HepG2 (cell line): ENCODE data around the gene SUSD2. TPM values are rescaled to one million over a fixed set of nuclear protein-coding genes. Genes with fewer than 3 reads are reported as not detected.

ENCODE experiments used
- BRF2 ChIP-seq: sonication (generic); formaldehyde crosslinking; IDR thresholded peaks from 2 replicates; pipeline ENCODE4 v1.8.1; 2022; ENCODE audit warnings: mild to moderate bottlenecking, missing genetic modification reagents
- CREM ChIP-seq, 2 experiments: sonication (generic) in 1 of 2; formaldehyde crosslinking in 1 of 2; IDR thresholded peaks; 2 replicates each; pipeline versions ENCODE4 v1.4.0 to v1.6.1; 2016 to 2020; ENCODE audit warnings: antibody characterized with exemption in 1 of 2, mild to moderate bottlenecking in 1 of 2, missing genetic modification reagents in 1 of 2
- GZF1 ChIP-seq: sonication (generic); formaldehyde crosslinking; IDR thresholded peaks from 2 replicates; pipeline ENCODE4 v1.5.1; 2020; ENCODE audit warnings: mild to moderate bottlenecking, missing genetic modification reagents
- IRF1 ChIP-seq: sonication (generic); formaldehyde crosslinking; IDR thresholded peaks from 2 replicates; pipeline ENCODE4 v1.4.0; 2020; ENCODE audit warnings: low read depth, mild to moderate bottlenecking, missing genetic modification reagents
- JUN ChIP-seq: sonication (generic); formaldehyde crosslinking; IDR thresholded peaks from 2 replicates; pipeline ENCODE4 v1.4.0; 2020; ENCODE audit warnings: mild to moderate bottlenecking, missing genetic modification reagents
- TFDP2 ChIP-seq: sonication (generic); formaldehyde crosslinking; IDR thresholded peaks from 2 replicates; pipeline ENCODE4 v1.4.0; 2020; ENCODE audit warnings: missing genetic modification reagents
- ZFX ChIP-seq: sonication (generic); formaldehyde crosslinking; IDR thresholded peaks from 2 replicates; pipeline ENCODE4 v1.4.0; 2020; ENCODE audit warnings: mild to moderate bottlenecking, low read depth, missing genetic modification reagents, moderate library complexity
- ZNF232 ChIP-seq: sonication (generic); formaldehyde crosslinking; IDR thresholded peaks from 2 replicates; pipeline ENCODE4 v1.4.0; 2020; ENCODE audit warnings: missing genetic modification reagents, borderline replicate concordance
- ZNF274 ChIP-seq: sonication (generic); formaldehyde crosslinking; IDR thresholded peaks from 2 replicates; pipeline ENCODE4 v1.5.1; 2020; ENCODE audit warnings: mild to moderate bottlenecking, missing genetic modification reagents
- ZNF367 ChIP-seq: sonication (generic); formaldehyde crosslinking; IDR thresholded peaks from 2 replicates; pipeline ENCODE4 v1.4.0; 2020; ENCODE audit warnings: missing genetic modification reagents, borderline replicate concordance
- ZNF597 ChIP-seq: sonication (generic); formaldehyde crosslinking; IDR thresholded peaks from 2 replicates; pipeline ENCODE4 v1.5.0; 2020; ENCODE audit warnings: missing genetic modification reagents
- ZNF619 ChIP-seq: sonication (generic); formaldehyde crosslinking; IDR thresholded peaks from 2 replicates; pipeline ENCODE4 v1.4.0; 2020; ENCODE audit warnings: mild to moderate bottlenecking, missing genetic modification reagents
- polyA plus RNA-seq, 8 experiments: library from polyadenylated mRNA; depleted of rRNA in 3 of 8; stranded (reverse) in 7 of 8; unstranded in 1 of 8; fragments of >200 nt; fragmentation: Illumina TruSeq in 4 of 8; extraction: Trizol in 4 of 8; gene quantifications; 2 replicates each; pipeline versions ENCODE4 v1.2.1 to v1.2.3, GENCODE V29; 2011 to 2016; ENCODE audit warnings: low read depth in 4 of 8, missing spikeins in 1 of 8, mixed read lengths in 1 of 8; ENCODE audit not compliant: insufficient read depth in 1 of 8
- total RNA-seq, 5 experiments: library from RNA; depleted of rRNA; stranded (reverse); fragments of >200 nt; fragmentation: Illumina TruSeq; extraction: Trizol; gene quantifications; 2 replicates each; pipeline ENCODE4 v1.2.3, GENCODE V29; 2016; ENCODE audit warnings: low read depth in 1 of 5
- TF ChIP-seq, protein P1 (sequence below): sonication (generic); formaldehyde crosslinking; IDR thresholded peaks from 2 replicates; pipeline ENCODE4 v1.8.0; 2022; ENCODE audit warnings: mild to moderate bottlenecking, missing genetic modification reagents, moderate library complexity
- TF ChIP-seq, protein P2 (sequence below): sonication (generic); formaldehyde crosslinking; IDR thresholded peaks from 2 replicates; pipeline ENCODE4 v1.4.0; 2020; ENCODE audit warnings: mild to moderate bottlenecking, missing genetic modification reagents
- TF ChIP-seq, protein P3 (sequence below): sonication (generic); formaldehyde crosslinking; IDR thresholded peaks from 2 replicates; pipeline ENCODE4 v1.4.0; 2020; ENCODE audit warnings: missing genetic modification reagents, mild to moderate bottlenecking, borderline replicate concordance

SUSD2 gene
- total and polyA plus RNA-seq, 2 of the 13 experiments (the other 11 are each of a cell fraction or from before 2014, with no cell fraction given), result 2.1 to 11.0 TPM

DNA sequence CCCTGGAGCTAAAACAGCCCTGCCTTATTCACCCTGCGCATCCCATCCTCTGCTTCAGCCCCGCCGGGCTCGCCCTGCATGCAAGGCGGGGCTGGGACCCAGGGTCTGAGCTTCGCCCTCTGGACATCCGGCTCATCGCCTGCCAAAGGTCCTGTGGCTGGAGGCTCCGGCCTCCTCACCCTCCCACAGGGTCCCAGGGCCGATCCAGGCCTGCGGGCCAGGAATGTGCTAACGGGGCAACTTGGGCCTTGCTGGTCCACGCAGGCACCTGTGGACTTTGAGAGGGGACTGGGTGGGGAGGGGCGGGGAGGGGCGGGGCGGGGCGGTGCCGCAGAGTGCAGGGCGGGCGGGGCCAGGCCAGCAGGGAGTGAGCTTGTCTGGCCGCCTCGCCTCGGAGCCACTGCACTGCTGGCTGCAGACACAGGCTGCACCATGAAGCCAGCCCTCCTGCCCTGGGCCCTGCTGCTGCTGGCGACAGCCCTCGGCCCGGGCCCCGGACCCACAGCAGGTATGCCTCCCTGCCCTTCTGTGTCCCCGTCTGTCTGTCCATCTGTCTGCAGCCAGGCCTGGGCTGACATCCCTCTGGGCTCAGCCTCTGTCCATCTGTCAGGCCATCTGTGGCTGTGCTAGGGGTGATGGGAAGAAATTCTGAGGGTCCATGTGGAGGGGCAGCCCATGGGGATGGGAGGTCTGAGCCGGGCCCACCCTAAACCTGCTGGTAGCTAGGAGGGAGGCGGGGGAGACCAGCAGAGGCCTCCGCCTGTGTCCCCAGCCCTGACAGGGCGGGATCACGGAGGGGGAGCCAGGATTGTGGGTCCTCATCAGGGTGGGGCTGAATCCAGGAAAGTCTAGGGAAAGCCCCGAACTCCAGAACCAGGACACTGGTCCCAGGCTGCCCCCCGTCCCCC, at the start of gene SUSD2 (continued):
- TF ChIP-seq, protein P1, sequence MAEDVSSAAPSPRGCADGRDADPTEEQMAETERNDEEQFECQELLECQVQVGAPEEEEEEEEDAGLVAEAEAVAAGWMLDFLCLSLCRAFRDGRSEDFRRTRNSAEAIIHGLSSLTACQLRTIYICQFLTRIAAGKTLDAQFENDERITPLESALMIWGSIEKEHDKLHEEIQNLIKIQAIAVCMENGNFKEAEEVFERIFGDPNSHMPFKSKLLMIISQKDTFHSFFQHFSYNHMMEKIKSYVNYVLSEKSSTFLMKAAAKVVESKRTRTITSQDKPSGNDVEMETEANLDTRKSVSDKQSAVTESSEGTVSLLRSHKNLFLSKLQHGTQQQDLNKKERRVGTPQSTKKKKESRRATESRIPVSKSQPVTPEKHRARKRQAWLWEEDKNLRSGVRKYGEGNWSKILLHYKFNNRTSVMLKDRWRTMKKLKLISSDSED (CRISPR knock-in tag), result no peak
- TF ChIP-seq GZF1 (CRISPR knock-in tag) (no peak), BRF2 (no peak), TFDP2 (0 out of 2 replicates have a peak, but pooled peaks have one; percentile 37), ZNF367 (CRISPR knock-in tag) (no peak), ZNF597 (CRISPR knock-in tag) (no peak), JUN (CRISPR knock-in tag) (no peak), ZFX (CRISPR knock-in tag) (peak; percentile 90), ZNF274 (no peak), ZNF619 (CRISPR knock-in tag) (no peak), CREM (IDR thresholded peaks at IDR 0.05) (no peak), CREM (CRISPR knock-in tag; IDR thresholded peaks at IDR 0.05) (no peak), ZNF232 (CRISPR knock-in tag) (no peak), IRF1 (CRISPR knock-in tag) (no peak)
- TF ChIP-seq, protein P2, sequence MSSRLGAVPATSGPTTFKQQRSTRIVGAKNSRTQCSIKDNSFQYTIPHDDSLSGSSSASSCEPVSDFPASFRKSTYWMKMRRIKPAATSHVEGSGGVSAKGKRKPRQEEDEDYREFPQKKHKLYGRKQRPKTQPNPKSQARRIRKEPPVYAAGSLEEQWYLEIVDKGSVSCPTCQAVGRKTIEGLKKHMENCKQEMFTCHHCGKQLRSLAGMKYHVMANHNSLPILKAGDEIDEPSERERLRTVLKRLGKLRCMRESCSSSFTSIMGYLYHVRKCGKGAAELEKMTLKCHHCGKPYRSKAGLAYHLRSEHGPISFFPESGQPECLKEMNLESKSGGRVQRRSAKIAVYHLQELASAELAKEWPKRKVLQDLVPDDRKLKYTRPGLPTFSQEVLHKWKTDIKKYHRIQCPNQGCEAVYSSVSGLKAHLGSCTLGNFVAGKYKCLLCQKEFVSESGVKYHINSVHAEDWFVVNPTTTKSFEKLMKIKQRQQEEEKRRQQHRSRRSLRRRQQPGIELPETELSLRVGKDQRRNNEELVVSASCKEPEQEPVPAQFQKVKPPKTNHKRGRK (CRISPR knock-in tag), result 0 out of 2 replicates have a peak, but pooled peaks have one; percentile 37
- TF ChIP-seq, protein P3, sequence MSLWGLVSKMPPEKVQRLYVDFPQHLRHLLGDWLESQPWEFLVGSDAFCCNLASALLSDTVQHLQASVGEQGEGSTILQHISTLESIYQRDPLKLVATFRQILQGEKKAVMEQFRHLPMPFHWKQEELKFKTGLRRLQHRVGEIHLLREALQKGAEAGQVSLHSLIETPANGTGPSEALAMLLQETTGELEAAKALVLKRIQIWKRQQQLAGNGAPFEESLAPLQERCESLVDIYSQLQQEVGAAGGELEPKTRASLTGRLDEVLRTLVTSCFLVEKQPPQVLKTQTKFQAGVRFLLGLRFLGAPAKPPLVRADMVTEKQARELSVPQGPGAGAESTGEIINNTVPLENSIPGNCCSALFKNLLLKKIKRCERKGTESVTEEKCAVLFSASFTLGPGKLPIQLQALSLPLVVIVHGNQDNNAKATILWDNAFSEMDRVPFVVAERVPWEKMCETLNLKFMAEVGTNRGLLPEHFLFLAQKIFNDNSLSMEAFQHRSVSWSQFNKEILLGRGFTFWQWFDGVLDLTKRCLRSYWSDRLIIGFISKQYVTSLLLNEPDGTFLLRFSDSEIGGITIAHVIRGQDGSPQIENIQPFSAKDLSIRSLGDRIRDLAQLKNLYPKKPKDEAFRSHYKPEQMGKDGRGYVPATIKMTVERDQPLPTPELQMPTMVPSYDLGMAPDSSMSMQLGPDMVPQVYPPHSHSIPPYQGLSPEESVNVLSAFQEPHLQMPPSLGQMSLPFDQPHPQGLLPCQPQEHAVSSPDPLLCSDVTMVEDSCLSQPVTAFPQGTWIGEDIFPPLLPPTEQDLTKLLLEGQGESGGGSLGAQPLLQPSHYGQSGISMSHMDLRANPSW (CRISPR knock-in tag), result no peak
